ENCODE measurements around the gene CIAPIN1. TPM values are rescaled to one million over a fixed set of nuclear protein-coding genes. Genes with fewer than 3 reads are reported as not detected.
"Not testable (repeated sequence)": the region's sequence is repeated elsewhere in the genome, so short reads cannot be mapped to it uniquely, and the experiment has no call there.

The CIAPIN1 gene
- total RNA-seq, 1 donor from 2014 or later, result 53.5 TPM

DNA sequence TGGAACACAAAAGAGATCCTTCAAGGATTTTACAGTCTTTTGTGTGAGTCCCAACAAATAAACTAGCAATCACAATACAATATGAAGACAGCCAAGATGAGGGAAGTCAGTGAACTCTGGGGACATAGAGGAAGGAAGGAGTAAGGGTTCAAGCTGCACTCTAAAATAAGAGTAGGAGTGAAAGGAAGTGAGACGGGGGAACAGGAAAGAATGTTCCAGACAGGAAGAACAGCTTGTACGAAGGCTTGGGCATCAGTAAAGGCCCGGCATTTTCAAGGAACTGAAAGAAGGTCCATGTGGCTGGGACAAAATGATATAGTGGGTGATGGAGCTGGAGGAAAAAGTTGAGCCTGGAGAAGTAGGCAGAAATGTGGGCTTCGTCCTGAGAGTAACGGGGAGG is 38.1 kb downstream of the CIAPIN1 start:
- no peak for DNase-seq (ENCODE audit: extremely low read depth, low read depth, low spot score)

DNA sequence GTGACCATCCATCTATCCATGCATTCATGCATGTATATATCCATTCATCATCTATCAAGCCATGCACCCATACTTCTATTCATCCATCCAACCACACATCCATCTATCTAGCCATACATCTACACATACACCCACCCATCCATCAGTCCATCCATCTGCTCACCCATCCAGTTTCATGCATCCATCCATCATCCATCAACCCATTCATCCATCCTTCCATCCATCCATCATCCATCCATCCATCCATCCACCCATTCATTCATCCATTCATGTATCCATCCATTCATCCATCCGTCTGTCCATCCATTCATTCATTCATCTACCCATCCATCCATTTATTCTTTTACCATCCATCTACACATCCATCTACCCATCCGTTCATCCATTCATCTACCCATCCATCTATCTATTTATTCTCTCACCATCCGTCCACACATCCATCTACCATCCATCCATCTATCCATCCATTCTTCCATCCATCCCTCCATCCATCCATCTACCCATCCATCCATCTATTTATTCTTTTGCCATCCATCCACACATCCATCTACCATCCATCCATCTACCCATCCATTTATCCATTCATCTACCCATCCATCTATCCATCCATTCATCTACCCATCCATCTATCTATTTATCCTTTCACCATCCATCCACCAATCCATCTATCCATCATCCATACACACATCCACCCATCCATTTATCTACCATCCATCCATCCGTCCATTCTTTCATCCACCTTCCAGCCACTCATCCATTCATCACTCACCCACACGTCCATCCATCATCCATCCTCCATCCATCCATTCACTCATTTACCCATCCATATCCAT is 39.4 kb downstream of the CIAPIN1 start:
- no peak for DNase-seq (ENCODE audit: extremely low read depth, low read depth, low spot score)

DNA sequence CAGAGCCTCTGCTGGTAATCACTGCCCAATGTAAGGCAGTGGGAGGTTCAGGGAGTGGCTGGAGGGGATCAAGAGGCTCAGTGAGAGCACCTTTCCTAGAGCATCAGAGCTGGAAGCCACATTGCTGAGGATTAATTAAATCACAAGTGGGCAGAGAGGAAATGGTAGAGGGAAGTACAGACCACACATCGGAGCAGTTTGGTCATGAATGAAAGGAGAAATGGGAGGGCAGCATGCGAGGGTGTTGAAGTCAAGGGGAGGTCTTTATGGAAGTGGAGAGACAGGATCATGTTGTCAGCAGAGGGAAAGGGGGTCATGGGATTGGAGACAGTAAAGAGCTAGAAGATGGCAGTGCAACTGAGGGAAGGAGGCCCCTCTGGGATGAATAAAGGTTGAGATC is 40.3 kb downstream of the CIAPIN1 start:
- no peak for DNase-seq (ENCODE audit: extremely low read depth, low read depth, low spot score)

DNA sequence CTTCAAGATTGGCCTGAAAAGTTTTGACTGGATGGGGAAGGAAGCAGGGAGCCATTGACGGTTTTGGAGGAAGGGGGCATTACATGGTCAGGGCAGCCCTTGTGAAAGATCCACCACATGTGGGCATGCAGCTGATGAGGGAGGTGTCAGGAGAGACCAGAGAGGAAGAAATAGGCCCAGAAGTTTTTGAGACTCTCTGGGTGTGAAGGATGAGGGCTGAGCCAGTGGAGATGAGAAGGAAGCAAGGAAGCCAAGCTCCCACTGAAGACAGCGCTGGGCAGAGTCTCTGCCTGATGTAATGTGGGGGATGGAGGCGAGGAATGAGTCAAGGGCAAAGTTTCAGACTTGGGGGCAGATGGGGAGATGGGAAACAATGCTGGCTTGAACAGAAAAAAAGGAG is 42.1 kb downstream of the CIAPIN1 start:
- no peak for DNase-seq (ENCODE audit: extremely low read depth, low read depth, low spot score)

DNA sequence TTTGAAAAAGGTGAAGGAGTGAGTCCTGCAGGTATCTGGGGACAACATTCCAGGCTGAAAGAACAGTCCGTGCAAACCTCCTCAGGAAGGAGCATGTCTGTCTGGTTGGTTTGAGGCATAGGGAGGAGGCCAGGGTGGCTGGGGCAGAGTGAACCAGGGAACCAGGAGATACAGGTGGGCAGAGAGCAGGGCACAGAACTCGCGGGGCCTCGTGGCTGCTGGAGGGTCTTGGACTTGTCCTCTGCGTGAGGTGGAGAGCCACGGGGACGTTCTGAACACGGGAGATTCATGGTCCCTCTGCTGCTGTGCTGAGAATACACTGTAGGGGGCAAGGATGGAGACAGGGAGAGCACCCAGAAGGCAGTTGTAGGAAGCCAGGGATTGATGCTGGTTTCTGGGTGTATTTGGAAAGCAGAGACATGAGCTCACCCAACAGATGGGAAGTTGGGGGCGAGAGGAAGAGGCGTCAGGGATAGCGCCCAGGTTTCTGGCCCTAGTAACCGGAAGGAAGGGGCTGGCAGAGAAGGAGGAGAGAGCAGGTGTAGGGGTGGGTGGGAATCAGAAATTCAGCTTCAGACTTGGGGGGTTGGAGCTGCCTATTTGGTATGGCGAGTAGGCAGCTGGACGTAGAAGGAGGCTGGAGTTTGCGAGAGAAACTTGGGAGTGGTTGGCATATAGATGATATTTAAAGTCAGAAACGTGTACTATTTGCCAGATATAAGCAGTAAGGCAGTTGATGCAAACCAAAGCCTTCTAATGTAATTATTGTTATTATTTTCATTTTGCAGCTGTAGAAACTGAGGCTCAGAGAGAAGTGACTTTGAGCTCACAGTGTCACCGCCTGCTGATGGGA is 43.0 kb downstream of the CIAPIN1 start, which contains the start of gene CCL17:
Gene CCL17, plus strand, starts transcription at position 803 of the 853 bp plus-strand sequence. CDS start 9,166 bp downstream, outside the sequence.
- DNase-seq (ENCODE audit: extremely low read depth, low read depth, low spot score), result no peak

DNA sequence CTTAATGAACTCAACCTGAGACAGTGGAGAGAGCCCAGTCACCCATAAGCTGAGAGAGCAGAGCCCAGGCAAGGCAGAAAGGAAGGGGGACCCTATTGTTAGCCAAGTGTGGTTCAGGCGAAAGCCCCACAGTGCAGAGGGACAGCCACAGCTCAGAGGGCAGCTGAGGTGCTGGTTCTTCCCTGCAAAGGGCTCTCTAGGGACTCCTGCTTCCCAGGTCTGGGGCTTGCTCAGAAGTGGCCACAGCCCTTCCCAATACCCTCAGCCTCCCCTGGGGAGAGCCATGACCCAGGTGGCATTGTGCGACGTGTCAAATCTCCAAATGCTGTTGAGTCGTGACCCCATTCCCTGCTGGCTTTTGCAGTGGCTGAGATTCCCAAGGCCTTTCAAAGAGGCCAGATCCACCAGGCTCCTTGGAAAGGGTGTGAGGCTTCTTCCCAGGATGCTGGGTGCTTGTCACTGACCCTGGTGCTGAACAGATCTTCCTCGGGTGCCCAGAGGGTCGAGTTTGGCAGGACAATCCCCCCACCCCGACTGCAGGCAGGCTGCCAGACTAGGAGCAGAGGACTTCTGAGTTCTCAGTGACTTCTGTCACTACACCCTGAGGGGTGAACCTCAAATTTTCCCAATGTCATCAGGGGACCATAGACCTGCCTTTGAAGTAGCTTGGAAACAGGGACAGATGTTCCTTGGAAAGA is 45.1 kb downstream of the CIAPIN1 start:
- no peak for DNase-seq (ENCODE audit: extremely low read depth, low read depth, low spot score)

DNA sequence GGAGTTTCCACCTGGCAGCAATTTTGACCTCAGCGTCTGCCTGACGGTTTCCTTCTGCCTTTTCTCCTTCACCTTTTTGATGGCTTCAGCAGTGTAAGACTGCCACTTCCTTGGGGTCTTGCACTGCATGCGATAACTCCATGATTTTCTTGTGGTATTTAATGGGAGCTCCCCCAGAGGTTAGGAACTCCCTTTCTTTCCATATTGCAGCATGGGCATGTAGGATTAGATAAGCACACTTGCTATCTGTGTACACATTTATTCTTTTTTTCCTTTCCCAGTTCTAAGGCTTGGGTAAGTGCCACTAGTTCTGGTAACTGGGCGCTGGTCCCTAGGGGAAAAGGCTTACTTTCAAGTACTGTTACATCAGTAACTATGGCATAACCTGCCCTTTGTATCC is 49.7 kb downstream of the CIAPIN1 start:
- DNase-seq (ENCODE audit: extremely low read depth, low read depth, low spot score), result not testable (repeated sequence)

DNA sequence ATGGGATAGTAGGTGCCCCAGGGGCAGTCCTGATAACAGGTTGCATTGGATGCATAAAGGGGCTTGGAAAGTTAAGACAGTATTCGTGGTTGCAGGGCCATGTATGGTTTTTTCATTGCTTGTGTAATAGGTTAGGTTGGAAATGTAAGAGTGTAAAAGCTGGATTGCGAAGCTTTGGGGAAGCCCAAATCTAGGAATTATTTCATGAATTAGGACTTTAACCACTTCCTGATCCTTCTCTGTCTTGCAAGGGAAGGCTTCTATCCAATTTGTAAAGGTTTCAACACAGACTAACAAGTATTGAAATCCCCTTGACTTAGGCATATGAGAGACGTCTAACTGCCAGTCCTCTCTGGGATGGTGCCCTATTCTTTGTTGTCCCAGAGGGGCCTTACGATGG is 50.4 kb downstream of the CIAPIN1 start:
- no peak for DNase-seq (ENCODE audit: extremely low read depth, low read depth, low spot score)

DNA sequence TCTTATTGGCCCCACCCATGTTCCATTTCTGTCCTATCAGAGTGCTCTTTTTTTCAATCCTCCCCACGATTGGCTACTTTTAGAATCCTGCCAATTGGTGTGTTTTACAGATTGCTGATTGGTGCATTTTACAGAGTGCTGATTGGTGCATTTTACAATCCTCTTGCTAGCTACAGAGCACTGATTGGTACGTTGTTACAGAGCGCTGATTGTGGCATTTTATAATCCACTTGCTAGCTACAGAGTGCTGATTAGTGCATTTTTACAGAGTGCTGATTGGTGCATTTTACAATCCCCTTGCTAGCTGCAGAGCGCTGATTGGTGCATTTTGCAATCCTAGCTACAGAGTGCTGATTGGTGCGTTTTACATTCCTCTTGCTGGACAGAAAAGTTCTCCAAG is 52.2 kb downstream of the CIAPIN1 start:
- no peak for DNase-seq (ENCODE audit: extremely low read depth, low read depth, low spot score)

DNA sequence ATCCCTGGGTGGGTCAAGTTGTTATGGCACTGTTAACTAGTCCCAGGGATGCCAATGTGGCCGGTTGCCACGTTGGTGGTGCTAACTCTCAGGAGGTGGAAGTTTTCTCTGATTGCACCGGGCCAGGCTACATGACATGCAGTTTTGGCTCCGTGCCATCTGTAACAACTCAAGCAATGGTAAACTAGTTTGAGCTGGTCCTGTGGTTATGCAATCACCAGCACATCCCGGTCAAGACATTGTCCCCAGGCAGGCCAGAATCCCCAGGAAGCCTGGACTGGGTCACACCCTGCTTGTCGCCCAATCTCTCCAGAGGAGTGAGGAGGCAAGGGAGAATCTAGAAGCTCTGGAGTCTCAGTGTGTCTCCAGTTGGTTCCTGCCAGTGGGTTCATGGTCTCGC is 52.7 kb downstream of the CIAPIN1 start:
- DNase-seq (ENCODE audit: extremely low read depth, low read depth, low spot score), result no peak

DNA sequence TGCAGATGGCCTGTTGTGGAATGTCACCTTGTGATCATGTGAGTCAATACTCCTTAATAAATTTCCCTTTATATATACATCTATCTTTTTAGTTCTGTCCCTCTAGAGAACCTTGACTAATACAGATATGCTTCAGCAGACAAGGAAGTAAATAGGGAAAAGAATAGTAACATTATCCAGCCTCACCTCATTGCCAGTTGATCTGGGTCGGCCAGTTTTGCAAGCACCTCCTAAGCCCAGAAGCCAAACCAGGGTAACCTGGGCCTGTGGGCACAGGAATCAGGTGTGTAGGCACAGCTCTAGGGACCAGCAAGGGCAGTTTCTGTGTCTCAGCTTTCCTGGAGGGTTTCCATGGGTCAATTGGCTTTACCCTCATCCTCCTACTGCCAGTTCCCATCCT is 54.5 kb downstream of the CIAPIN1 start:
- no peak for DNase-seq (ENCODE audit: extremely low read depth, low read depth, low spot score)

DNA sequence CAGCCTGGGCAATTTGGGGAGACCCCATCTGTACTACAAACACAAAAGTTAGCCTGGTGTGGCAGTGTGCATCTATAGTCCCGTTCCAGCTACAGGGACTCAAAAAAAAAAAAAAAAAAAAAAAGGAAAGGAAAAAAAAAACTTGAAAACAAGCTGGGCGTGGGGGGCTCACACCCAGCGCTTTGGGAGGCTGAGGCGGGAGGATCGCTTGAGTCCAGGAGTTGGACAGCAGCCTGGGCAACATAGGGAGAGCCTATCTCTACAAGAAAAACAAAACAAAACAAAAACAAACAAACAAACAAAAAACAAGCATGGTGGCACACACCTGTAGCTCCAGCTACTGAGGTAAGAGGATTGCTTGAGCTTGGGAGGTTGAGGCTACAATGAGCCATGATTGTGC is 55.5 kb downstream of the CIAPIN1 start:
- DNase-seq (ENCODE audit: extremely low read depth, low read depth, low spot score), result no peak

DNA sequence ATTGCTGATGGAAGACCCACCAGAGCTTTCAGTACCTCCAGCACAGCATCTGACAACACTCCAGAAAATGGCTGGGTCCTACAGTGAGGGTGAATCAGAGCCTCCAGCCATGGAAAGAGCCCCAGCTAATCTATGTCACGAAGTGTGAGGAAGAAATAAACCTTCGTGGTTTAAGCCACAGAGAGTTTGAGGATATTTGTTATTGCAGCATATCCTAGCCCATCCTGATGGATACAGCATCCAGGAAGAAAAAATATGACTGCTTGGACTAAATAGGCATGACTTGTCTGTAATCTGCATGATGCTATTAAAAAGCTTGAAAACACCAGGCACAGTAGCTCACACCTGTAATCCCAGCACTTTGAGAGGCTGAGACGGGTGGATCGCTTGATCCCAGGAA is 55.9 kb downstream of the CIAPIN1 start:
- DNase-seq (ENCODE audit: extremely low read depth, low read depth, low spot score), result no peak

DNA sequence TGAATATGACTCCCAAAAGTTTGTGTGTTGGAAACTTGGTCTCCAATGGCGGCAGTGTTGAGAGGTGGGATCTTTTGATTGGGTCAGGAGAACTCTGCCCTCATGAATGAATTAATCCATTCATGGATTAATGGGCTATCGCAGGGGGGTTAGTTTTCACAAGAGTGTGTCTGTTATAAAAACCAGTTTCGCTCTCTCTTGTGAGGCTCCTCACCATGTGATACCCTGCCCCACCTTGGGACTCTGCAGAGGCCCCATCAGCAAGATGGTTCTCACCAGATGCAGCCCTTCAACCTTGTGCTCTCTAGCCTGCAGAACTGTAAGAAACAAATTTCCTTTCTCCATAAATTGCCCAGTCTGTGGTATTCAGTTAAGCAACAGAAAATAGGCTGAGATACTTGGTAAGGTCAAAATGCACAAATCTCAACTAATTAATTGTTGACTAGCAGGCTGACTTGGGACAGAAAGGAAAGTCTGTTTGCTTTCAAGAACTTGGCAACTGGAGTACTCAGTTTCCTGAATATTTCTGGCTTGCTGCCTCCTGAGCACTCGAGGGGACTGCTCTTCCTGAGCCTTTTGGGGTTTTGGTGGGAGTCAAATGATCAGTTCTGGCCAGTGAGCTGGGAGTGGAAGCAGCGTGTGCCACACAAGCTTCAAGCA is 56.4 kb downstream of the CIAPIN1 start:
- DNase-seq (ENCODE audit: extremely low read depth, low read depth, low spot score), result no peak

DNA sequence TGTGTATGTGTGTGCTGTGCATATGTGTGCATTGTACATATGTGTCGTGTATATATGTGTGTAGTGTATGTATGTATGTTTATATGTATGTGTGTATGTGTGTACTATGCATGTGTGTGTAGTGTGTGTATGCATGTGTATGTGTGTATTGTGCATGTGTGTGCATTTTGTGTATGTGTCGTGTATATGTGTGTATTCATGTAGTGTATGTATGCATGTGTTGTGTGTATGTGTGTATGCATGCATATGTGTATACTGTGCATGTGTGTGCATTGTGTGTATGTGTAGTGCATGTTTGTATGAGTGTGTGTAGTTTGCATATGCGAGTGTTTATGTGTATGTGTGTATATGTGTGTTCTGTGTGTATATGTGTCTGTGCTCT is 58.1 kb downstream of the CIAPIN1 start:
- no peak for DNase-seq (ENCODE audit: extremely low read depth, low read depth, low spot score)

DNA sequence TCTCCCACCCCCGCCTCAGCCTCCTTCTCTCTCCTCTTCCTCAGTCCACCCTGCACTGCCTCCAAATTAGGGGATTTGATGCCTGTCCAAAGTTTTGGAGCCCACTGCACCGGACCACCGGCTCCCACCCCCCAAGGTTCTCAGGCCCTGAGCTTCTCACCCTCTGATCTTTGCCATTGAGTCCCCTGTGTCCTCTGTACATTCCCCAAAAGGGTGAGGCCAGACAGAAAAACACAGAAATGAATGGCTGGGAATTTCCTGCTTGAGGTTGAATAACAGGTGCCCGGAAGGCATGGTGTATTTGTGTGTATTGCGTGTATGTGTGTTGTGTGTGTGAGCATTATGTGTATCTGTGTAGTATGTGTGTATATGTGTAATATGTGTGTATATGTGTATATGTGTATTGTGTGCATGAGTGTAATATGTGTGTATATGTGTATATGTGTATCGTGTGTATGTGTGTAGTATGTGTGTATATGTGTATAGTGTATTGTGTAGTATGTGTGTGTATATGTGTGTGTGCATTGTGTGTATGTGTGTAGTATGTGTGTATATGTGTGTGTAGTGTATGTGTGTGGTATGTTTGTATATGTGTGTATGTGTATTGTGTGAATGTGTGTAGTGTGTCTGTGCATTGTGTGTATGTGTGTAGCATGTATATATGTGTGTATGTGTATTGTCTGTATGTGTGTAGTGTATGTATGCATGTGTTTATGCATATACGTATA is 58.7 kb downstream of the CIAPIN1 start:
- DNase-seq (ENCODE audit: extremely low read depth, low read depth, low spot score), result no peak

DNA sequence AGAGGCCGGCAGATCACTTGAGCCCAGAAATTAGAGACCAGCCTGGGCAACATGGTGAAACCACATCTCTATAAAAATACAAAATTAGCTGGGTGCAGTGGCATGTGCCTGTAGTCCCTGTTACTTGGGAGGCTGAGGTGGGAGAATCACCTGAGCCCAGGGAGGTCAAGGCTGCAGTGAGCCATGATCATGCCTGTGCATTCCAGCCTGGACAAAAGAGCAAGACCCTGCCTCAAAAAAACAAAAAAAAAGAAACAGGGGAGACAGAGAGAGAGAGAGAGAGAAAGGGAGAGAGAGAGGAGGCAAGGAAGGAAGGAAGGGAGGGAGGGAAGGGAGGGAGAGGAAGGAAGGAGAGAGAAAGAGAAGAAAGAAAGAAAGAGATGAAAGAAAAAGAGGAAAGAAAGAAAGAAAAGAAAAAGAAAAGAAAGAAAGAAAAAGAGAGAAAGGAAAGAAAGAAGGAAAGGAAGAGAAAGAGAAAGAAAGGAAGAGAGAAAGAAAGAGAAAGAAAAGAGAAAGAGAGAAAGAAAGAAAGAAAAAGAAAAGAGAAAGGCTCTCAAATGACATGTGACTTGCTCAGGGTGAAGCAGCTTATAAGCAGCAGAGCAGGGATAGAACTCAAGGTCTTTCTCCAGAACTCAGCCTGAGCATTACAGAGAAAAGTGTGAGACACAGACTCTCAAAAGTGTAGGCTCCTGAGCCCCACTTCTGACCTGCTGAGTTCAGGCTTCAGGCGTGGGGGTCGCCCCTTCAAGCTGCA is 59.4 kb downstream of the CIAPIN1 start:
- DNase-seq (ENCODE audit: extremely low read depth, low read depth, low spot score), result no peak

DNA sequence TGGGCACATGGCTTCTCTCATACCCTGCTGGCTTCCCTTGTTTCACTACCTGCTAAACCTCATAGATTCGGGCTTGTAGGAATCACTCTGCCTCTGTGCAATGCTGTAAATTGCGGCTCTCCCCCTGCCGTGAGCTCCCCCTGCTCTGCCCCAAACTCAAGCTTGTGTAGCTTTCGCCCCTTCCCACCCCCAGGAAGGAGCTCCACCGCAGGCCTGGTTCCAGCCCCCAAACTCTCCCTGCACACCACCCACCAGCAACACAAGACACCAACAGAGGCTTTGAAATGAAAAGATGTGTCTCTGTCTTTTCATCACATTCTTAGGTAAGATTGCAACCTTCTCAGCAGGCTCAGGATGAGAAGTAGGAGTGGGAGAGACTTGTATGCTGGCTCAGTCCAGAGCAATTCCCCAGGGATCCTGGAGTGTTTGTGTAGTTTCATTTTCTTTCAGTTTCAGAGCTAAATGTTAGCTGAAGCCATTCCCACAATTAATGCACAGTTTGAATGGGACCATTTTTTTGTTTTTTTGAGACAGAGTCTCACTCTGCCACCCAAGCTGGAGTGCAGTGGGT is 60.7 kb downstream of the CIAPIN1 start:
- no peak for DNase-seq (ENCODE audit: extremely low read depth, low read depth, low spot score)

DNA sequence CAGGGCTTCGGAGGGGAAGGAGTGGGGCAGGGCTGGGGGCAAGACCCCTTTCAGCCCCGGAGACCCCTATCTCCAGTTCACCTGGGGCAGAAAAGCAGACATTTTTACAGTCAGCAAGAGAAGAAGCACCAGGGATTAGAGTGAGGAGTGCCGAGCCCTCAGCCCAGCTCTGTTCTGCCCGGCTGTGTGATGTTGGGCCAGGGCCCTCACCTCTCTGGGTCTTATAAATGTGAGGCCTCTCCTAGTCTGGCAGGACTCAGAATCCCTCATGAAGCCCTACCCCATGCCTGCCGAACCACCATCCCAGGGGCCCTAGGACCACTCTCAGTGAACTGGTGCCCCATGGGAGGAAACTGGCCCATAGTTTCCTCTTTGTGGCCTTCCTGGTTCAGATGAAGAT is 62.1 kb downstream of the CIAPIN1 start:
- DNase-seq (ENCODE audit: extremely low read depth, low read depth, low spot score), result no peak
